GM18526 (cell line): ENCODE data around the gene NUDT19.

ENCODE experiments used
- POLR2A ChIP-seq: IDR thresholded peaks from 3 replicates; pipeline ENCODE4 v1.6.1; 2011; ENCODE audit not compliant: insufficient read length; ENCODE audit errors: extremely low read depth

NUDT19 gene

GRCh38 chr19:32691291-32691951 is at the start of gene NUDT19:
NUDT19 (plus strand) TSS chr19:32691821; CDS start chr19:32691961, 140 bp downstream.
- peak; percentile 75 for TF ChIP-seq POLR2A

DNA sequence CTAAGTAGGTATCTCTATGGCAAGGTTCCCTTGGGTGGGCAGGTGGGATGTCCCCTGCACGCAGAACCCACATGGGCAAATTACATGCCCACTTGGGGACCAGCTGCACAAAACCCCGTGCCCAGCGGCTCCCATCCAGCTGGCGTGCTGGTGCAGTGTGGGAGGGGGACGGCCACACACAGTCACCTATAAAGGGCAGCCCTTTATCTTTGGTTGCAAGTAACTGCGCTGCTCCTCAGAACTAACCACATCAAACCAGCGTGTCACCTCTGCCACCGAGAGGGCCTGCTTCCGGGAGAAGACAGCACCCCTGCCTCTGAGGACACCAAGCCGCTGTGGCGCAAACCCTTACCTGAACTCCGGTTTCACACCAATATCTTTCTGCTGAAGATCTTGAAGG is 48.9 kb upstream of the NUDT19 start:
- no peak for TF ChIP-seq POLR2A

GRCh38 chr19:32646556-32646955 is 45.1 kb upstream of the NUDT19 start:
- no peak for TF ChIP-seq POLR2A

DNA sequence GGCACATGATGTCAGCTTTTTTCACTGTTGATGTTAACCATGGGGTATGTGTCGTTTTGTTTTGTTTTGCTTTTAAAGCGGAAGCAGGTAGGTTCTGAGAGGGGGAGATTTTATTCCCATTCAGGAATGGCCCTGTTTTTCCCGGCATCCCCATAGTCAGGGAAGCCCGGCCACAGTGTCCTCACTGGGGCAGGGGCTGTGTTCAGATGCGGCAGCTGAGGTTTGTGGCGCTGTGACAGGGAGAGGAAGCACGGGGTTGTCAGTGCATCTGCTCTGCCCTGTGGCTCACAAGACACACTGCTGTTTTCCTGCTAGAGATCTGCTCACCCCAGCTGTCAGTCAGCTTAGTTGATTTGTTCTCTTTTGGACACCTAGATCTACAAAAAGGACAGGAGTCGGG is 44.3 kb upstream of the NUDT19 start:
- TF ChIP-seq POLR2A: no peak

GRCh38 chr19:32649751-32650150 is 41.9 kb upstream of the NUDT19 start:
- no peak for TF ChIP-seq POLR2A

GRCh38 chr19:32650671-32651070 is 41.0 kb upstream of the NUDT19 start:
- no peak for TF ChIP-seq POLR2A

DNA sequence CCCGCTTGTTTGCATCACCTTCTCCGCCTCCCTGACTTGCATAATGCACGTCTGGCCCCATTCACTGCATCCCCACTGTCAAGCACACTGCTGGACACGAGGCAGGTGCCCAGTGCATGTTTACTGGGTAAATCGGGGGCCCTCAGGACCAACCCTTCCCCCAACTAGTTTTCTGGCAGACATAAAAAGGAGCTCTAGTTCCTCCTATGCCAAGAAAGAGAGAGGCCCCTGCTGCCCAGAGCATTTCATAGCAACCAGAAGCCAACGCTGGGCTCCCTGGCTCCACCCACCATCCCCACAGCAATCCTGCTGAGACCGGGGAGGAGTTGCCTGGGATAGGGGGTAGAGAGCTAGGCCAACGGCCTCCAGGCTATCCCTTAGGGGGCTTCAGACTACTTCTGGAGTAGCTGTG is 39.9 kb upstream of the NUDT19 start:
- no peak for TF ChIP-seq POLR2A

DNA sequence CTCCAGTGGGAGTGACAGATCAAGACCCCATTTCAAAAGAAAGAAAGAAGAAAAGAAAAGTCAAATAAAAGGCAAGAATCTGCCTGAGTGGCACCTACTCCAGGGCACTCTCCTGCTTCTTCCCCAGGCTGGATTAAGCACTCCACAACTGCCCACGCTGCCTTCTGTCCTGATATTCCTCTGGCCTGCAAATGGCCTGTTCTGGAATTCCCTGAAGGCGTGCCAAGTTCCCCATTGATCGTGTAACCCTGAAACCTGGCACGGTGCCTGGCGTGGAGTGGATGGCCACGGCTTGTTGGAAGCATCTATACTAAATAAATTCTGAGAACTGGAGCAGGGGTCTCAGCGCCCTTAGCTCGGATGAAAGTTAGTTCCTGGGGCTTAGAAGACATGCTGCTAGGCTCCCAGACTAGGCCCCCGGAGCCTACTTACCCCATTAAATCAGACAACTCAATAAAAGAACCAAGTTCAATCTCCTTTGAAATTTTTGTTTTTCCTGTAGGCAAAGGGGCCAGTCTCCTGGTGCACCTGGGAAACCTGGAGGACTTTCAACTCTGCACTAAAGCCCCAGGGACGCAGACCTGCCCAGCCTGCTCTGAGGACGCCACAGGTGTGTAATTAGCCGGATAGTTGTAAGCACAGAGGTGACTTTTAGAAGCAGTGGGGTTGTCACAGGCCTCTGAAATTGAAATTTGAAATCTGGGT is 38.6 kb upstream of the NUDT19 start:
- no peak for TF ChIP-seq POLR2A

DNA sequence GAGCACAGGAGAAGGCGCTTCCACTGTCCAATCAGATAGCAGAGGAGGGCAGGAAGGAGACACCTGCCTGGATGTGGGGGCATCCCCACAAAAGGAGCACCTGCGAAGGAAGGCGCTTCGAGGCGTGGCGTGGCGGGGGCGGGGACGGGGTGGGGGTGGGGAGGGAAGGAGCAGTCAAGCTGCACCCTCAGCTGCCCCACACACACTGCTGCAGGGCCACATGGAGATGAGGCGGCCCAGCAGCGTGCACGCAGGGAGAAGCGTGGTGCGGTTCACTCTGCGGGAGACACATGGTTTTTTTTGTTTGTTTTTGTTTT is 38.1 kb upstream of the NUDT19 start:
- no peak for TF ChIP-seq POLR2A

DNA sequence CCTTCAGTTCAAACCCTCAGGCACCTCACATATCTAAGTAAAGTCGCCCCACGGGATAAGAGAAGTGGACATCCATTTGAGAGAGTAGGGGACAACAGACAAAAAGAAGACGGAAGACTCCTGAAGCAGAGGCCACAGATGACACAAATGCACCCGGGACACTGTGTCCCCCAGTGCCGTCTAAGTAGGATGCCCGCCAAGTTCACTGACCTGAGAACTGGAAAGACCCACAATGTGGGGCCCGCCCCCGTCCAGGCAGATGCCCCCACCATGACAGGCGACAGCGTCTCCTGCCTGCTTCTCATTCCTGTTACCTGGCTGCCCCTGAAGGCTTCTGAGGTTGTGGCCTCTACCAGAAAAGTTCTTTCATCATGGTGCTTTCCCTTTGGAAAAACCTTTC is 33.5 kb upstream of the NUDT19 start:
- no peak for TF ChIP-seq POLR2A

GRCh38 chr19:32658527-32658926 is 33.1 kb upstream of the NUDT19 start:
- no peak for TF ChIP-seq POLR2A

DNA sequence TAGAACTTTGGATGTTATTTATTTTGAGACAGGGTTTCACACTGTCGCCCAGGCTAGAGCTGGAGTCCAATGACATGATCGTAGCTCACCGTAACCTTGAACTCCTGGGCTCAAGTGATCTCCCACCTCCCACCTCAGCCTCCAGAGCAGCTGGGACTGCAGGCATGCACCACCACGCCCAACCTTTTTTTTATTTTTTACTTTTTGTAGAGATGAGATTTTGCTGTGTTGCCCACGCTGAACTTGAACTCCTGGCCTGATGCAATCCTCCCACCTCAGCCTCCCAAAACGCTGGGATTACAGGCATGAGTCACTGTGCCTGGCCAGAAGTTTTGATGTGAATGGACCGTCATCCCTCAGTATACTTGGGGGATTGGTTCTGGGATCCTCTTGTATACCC is 30.3 kb upstream of the NUDT19 start:
- TF ChIP-seq POLR2A: no peak

- TF ChIP-seq POLR2A: no peak
Measured at GRCh38 chr19:32662186-32662585, 29.4 kb upstream of the NUDT19 start.

- no peak for TF ChIP-seq POLR2A
Measured at GRCh38 chr19:32666084-32666483, 25.5 kb upstream of the NUDT19 start.

GRCh38 chr19:32669310-32669709 is 22.3 kb upstream of the NUDT19 start:
- TF ChIP-seq POLR2A: no peak

DNA sequence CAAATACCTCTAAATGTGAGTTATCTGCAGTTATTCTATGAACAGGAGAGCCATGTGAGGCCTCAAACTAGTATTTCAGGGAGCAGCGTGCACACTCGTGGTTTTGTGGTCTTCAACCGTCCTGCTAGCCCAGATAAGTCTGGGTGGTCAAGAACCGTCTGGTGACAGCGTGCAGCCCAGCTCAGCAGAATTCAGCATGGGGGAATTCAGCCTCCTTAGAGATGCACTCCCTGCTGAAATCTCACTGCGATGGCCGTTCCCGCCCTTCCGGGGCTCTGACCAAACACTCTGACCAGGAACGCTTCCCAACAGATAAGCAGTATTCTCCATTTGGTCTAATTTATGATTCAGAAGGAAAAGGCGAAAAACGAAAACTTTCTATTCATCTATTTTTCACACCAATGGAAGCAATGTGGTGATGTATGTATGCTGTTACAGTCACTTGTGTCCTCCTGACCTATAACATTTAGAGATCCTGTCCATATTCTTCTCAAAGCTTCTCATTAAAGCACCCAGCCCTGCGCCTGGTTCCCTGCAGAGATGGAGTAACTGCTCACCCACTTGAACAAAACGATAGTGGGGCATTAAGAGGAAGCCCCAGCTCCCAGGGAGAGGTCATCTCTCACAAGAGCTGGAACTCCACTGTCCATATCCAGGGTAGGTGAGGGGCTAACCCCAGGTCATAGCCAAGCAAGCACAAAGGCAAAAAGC is 19.6 kb upstream of the NUDT19 start:
- TF ChIP-seq POLR2A: no peak
